Measurements from ENCODE around the gene CNNM1. TPM values are rescaled to one million over a fixed set of nuclear protein-coding genes. Genes with fewer than 3 reads are reported as not detected.

Gene CNNM1
- total RNA-seq, 1 experiment from 2014 or later, result not detected

- BruUV-seq (replicated peaks), result no TSS peak
- ATAC-seq, result no peak
- H3K36me3 ChIP-seq (ENCODE audit: control insufficient read depth in 1 of 2, insufficient read depth in 2 of 2, low read length in 2 of 2), result no peaks in the 10 kb centered on the region
- DNase-seq (ENCODE audit: low read depth, low spot score), result no peak
- intact Hi-C loops (cut with micrococcal nuclease), result no loop called here
- ChIA-PET POLR2A (no interaction called here), RAD21 (ENCODE audit: low non-redundant PET in 1 of 2, low total read pairs in 2 of 2, uncharacterized antibody in 2 of 2, unreplicated experiment in 2 of 2) (no interaction called here), CTCF (no interaction called here)
- no peak overlapping the region for H3K4me2 ChIP-seq (ENCODE audit: low read length)
- TF ChIP-seq, protein P1, sequence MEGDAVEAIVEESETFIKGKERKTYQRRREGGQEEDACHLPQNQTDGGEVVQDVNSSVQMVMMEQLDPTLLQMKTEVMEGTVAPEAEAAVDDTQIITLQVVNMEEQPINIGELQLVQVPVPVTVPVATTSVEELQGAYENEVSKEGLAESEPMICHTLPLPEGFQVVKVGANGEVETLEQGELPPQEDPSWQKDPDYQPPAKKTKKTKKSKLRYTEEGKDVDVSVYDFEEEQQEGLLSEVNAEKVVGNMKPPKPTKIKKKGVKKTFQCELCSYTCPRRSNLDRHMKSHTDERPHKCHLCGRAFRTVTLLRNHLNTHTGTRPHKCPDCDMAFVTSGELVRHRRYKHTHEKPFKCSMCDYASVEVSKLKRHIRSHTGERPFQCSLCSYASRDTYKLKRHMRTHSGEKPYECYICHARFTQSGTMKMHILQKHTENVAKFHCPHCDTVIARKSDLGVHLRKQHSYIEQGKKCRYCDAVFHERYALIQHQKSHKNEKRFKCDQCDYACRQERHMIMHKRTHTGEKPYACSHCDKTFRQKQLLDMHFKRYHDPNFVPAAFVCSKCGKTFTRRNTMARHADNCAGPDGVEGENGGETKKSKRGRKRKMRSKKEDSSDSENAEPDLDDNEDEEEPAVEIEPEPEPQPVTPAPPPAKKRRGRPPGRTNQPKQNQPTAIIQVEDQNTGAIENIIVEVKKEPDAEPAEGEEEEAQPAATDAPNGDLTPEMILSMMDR (IDR thresholded peaks at IDR 0.05 in 2 of 3, conservative IDR thresholded peaks at IDR 0.05 in 1 of 3; ENCODE audit: borderline replicate concordance in 1 of 3, insufficient read depth in 1 of 3, low read depth in 2 of 3, low read length in 2 of 3), result no peak
- no peak for TF ChIP-seq CBX3 (IDR thresholded peaks at IDR 0.05; ENCODE audit: low read depth)
- H3K4me1 ChIP-seq (ENCODE audit: control insufficient read depth in 1 of 2, insufficient read depth in 2 of 2, low read length in 2 of 2), result no peaks in the 10 kb centered on the region
- no peak overlapping the region for H3K27ac ChIP-seq (ENCODE audit: low read depth, low read length)
- no peaks in the 10 kb centered on the region for H3K79me2 ChIP-seq (ENCODE audit: insufficient read depth, low read length)
- no peak overlapping the region for H3K4me3 ChIP-seq (replicated peaks in 1 of 2; ENCODE audit: low read depth in 1 of 2, low read length in 2 of 2)
- no peaks in the 10 kb centered on the region for H3K9me2 ChIP-seq (ENCODE audit: insufficient read depth)
- H3K27me3 ChIP-seq (ENCODE audit: insufficient read depth, low read length), result peaks cover 84% of the 10 kb centered on the region
- no peaks in the 10 kb centered on the region for H4K20me1 ChIP-seq (ENCODE audit: insufficient read depth)
- no peaks in the 10 kb centered on the region for H3K9me3 ChIP-seq (ENCODE audit: control insufficient read depth in 1 of 2, insufficient read depth in 1 of 2, low read depth in 1 of 2, low read length in 2 of 2)
- H3K9ac ChIP-seq (ENCODE audit: low read length), result no peak overlapping the region
- H2AFZ ChIP-seq (ENCODE audit: low read depth, low read length, poor library complexity, severe bottlenecking), result no peak overlapping the region
These were observed 40.4 kb downstream of the CNNM1 start for GRCh38 chr10:99369551-99369950.

DNA sequence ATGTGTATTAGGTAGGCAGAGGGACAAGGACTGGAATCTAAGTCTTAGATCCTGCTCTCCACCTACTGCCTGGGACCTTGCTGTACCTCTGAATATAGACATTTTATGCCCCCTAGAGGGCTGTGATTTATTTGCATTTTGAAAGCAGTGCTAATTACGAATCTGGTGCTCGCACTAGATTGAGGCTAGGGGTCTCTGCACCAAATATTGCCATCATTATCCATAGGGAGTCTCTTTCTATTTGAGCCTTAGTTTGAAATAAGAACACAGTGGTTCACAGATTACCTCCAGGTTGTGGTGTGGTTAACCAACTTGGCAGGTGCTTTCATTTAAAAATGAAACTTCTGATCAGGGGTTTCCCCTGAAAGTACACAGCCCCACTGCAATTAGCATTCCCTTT, 41.8 kb downstream of the CNNM1 start:
- H4K20me1 ChIP-seq (ENCODE audit: insufficient read depth), result no peaks in the 10 kb centered on the region
- RAD21 ChIA-PET (ENCODE audit: low non-redundant PET in 1 of 2, low total read pairs in 2 of 2, uncharacterized antibody in 2 of 2, unreplicated experiment in 2 of 2), result no interaction called here
- H3K9me2 ChIP-seq (ENCODE audit: insufficient read depth), result no peaks in the 10 kb centered on the region
- no peak overlapping the region for H3K27ac ChIP-seq (ENCODE audit: low read depth, low read length)
- BruUV-seq (replicated peaks), result no TSS peak
- 0 out of 4 replicates have a peak overlapping the region, but pooled peaks of 1 of the 2 experiments have one; percentile 5 for H3K4me3 ChIP-seq (replicated peaks in 1 of 2; ENCODE audit: low read depth in 1 of 2, low read length in 2 of 2)
- intact Hi-C loops (cut with micrococcal nuclease), result loop anchor here (10.0 kb wide), 1 partner anchor 906 kb away; no protein-coding TSS in a partner anchor
- H3K27me3 ChIP-seq (ENCODE audit: insufficient read depth, low read length), result peaks cover 71% of the 10 kb centered on the region
- H3K36me3 ChIP-seq (ENCODE audit: control insufficient read depth in 1 of 2, insufficient read depth in 2 of 2, low read length in 2 of 2), result no peaks in the 10 kb centered on the region
- no peak overlapping the region for H3K9ac ChIP-seq (ENCODE audit: low read length)
- POLR2A ChIA-PET, result no interaction called here
- H3K4me1 ChIP-seq (ENCODE audit: control insufficient read depth in 1 of 2, insufficient read depth in 2 of 2, low read length in 2 of 2), result no peaks in the 10 kb centered on the region
- no peaks in the 10 kb centered on the region for H3K79me2 ChIP-seq (ENCODE audit: insufficient read depth, low read length)
- H3K9me3 ChIP-seq (ENCODE audit: control insufficient read depth in 1 of 2, insufficient read depth in 1 of 2, low read depth in 1 of 2, low read length in 2 of 2), result no peaks in the 10 kb centered on the region
- no peak overlapping the region for H2AFZ ChIP-seq (ENCODE audit: low read depth, low read length, poor library complexity, severe bottlenecking)
- DNase-seq (ENCODE audit: low read depth, low spot score) (peak; percentile 42), ATAC-seq (peak; percentile 93)
- CTCF ChIA-PET, result interaction anchor here (1.3 kb wide), 1 partner anchor 81 kb away, joined by 3 read pairs; no protein-coding TSS in a partner anchor
- peak overlapping the region; percentile 18 for H3K4me2 ChIP-seq (ENCODE audit: low read length)
- TF ChIP-seq EGR1 (IDR thresholded peaks at IDR 0.05; ENCODE audit: low read depth) (no peak), CEBPB (IDR thresholded peaks at IDR 0.05; ENCODE audit: low read depth) (no peak), SP1 (IDR thresholded peaks at IDR 0.05; ENCODE audit: low read depth) (no peak), ELF1 (IDR thresholded peaks at IDR 0.05; ENCODE audit: borderline replicate concordance, low read depth) (no peak), ZBTB33 (IDR thresholded peaks at IDR 0.05; ENCODE audit: extremely low read depth, insufficient replicate concordance, low read length) (no peak), EZH2phosphoT487 (IDR thresholded peaks at IDR 0.05; ENCODE audit: borderline replicate concordance) (no peak), FOSL1 (IDR thresholded peaks at IDR 0.05; ENCODE audit: low read depth) (no peak), JUND (IDR thresholded peaks at IDR 0.05) (no peak), TCF7L2 (IDR thresholded peaks at IDR 0.05; ENCODE audit: borderline replicate concordance, extremely low read depth, insufficient read depth, insufficient read length) (no peak), RAD21 (IDR thresholded peaks at IDR 0.05; ENCODE audit: low read depth) (peak; percentile 74), ATF3 (IDR thresholded peaks at IDR 0.05) (no peak)
- TF ChIP-seq, protein P2, sequence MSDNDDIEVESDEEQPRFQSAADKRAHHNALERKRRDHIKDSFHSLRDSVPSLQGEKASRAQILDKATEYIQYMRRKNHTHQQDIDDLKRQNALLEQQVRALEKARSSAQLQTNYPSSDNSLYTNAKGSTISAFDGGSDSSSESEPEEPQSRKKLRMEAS (IDR thresholded peaks at IDR 0.05), result no peak
- TF ChIP-seq, protein P1 (IDR thresholded peaks at IDR 0.05 in 2 of 3, conservative IDR thresholded peaks at IDR 0.05 in 1 of 3; ENCODE audit: borderline replicate concordance in 1 of 3, insufficient read depth in 1 of 3, low read depth in 2 of 3, low read length in 2 of 3), result peak; percentile 58 to 81 (median 62); a peak in 5 of 6 replicates
